HG03135 (cell line): ENCODE data around the gene D2HGDH.
"Not testable (repeated sequence)": the region's sequence is repeated elsewhere in the genome, so short reads cannot be mapped to it uniquely, and the experiment has no call there.

Source experiments
- ATAC-seq: cut with Tn5 transposase; IDR thresholded peaks from one replicate; pipeline ENCODE4 v1.9.1; 2021; ENCODE audit warnings: mild to moderate bottlenecking, moderate library complexity; ENCODE audit not compliant: unreplicated experiment

Gene D2HGDH

DNA sequence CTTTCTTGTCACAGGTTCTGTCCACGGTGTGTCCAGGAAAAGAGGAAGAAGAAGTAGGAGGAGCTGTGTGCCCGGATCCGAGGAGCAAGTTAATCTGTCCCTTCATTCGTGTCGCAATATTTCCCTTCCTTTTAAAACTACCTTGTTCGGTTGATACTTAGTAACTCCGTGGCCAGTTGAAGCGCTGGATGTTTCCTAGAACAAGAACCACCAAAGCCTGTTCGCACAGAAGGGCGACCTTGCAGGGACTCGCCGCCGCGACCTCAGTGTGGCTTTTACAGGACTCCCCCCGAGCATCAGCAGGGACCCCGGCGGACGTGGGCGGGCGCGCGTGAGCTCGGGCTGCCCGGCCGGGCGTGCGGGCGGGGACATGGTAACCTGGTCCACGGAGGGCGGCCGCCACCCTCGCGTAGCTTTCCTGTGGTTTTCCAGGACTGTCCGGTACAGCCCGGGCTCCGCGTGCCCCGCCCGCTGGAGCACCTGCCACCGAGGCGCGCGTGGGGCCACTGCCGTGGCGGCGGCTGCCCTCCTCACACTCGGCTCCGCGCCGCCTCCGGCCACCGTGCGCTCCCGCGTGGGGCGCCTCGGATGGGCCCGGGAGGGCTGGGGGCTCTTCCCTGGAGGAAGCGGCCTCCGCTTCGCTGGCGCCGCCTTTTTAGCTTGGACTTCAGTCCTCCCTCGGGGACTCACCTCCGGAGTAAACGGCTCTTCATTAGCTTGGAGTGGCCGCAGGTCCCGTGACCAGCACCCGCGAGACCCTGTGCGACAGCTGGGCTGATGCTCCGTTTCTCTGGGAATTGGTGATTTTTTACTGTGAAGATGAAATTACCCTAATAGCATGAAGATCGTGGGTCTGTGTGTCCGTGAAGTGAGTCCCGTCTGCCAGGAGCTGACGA is 9.2 kb upstream of the D2HGDH start:
- ATAC-seq, result no peak

DNA sequence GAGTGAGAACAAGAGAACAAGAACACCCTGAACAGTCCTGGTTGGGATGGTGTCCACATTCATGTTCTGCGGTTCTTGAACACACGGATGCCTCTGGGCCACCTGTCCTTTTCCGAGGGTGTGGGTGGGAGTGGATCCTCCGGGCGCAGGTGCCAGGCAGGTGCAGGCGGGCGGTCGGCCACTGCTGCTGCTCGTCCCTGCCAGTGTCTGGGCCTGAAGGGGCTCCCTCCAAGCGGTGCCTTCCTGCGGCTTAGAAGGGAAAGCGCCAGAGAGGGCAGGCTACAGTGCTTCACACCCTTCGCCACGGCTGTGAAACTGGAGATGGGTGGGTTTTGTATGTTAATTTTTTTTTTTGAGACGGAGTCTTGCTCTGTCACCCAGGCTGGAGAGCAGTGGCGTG is 8.0 kb upstream of the D2HGDH start:
- no peak for ATAC-seq

DNA sequence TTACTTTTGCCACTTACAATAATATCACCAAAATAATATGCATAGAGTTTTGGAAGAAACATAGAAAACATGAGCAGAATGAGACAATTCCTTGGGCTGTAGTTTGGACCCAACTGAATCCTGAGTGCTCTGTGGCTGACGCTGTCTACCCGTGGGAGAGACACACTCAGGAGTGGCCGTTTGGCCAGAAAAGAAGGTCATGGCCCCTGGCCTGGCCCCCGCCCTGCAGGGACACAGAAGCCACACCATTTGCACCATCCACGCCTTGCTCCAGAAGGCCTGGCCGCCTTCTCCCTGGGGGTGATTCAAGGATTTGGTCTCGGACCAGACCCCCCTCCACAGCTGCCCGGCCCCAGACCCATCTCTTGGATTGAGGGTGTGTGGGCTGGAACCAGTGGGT is 6.4 kb upstream of the D2HGDH start:
- no peak for ATAC-seq

- no peak for ATAC-seq
Observed at GRCh38 chr2:241728627-241729026, 5.8 kb upstream of the D2HGDH start.

GRCh38 chr2:241729868-241730267 is 4.6 kb upstream of the D2HGDH start:
- no peak for ATAC-seq

GRCh38 chr2:241730671-241731293 is 3.6 kb upstream of the D2HGDH start:
- no peak for ATAC-seq

DNA sequence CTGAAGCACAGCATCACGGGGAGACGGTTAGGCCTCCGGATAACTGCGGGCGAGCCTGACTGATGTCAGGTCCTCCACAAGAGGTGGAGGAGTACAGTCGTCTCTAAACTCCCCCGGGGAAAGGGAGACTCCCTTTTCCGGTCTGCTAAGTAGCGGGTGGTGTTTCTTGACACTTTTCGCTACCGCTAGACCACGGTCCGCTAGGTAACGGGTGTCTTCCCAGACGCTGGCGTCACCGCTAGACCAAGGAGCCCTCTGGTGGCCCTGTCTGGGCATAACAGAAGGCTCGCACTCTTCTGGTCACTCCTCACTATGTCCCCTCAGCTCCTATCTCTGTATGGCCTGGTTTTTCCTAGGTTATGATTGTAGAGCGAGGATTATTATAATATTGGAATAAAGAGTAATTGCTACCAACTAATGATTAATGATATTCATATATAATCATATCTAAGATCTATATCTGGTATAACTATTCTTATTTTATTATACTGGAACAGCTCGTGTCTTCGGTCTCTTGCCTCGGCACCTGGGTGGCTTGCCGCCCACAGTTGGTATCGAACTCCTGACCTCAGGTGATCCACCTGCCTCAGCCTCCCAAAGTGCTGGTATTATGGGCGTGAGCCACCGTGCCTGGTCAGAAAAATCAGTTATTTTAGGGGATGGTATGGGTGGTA is 1.8 kb upstream of the D2HGDH start:
- ATAC-seq, result not testable (repeated sequence)

DNA sequence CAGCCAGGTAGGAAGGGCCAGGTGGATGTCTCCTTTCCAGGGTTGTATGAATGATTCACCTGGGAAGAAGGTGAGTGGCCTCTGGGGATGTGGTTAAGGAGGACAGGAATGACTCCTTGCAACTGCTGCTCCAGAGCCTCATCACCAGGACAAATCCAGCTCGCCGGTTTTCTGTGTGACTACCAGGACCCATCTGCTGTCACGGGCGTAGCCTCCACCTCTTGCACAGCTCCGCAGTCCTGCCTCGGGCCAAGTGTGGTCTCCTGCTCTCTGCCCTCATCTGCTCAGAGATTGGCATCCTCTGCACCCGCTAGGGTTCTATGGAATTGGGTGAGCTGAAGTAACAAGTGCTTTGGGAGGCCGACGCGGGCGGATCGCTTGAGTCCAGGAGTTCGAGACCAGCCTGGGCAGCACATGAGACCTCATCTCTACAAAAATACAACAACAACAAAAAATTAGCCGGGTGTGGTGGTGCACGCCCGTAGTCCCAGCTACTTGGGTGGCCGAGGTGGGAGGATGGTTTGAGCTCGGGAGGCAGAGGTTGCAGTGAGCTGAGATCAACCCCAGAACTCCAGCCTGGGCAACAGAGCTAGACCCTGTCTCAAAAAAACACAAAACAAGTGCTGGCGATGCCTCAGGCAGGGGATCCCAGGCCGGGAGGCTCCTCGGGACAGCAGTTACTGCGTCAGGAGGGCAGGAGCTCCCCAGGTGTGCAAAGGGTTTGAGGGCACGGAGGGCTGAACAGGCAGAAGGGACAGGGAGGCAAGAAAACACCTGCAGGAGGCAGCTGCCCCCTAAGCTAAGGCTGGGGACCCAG is 831 bp upstream of the D2HGDH start:
- no peak for ATAC-seq

DNA sequence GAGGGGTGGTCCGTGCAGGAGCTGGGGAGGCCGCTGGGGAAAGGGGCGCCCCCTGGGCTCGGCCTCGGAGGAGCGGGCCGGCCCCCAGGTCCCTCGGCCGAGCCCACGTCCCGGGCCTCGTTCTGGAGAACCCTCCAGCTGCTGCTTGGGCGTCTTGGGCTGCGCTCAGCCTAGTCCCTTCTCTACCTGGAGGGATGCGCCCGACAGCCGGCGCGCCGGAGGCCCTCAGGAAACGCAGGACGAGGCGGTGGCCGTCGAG is 293 bp upstream of the D2HGDH start:
- no peak for ATAC-seq

DNA sequence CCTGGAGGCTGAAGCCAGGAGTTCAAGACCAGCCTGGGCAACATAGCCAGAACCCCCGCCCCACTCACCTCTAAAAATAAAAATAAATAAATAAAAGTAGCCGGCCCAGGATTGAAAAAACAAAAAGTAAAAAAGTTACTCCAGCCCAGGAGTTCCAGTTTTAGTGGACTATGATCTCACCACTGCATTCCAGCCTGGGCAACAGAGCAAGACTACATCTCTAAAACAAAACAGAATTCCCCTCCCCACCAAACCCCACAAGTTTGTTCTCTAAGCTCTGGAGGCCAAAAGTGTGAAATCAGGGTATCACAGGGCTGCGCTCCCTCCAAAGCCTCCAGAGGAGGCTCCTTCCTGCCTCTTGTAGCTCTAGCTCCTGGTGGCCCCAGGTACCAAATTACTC is 1.7 kb downstream of the D2HGDH start:
- no peak for ATAC-seq

GRCh38 chr2:241738040-241738686 is 3.7 kb downstream of the D2HGDH start:
- no peak for ATAC-seq

- no peak for ATAC-seq
Observed at GRCh38 chr2:241739177-241739576, 4.7 kb downstream of the D2HGDH start.

DNA sequence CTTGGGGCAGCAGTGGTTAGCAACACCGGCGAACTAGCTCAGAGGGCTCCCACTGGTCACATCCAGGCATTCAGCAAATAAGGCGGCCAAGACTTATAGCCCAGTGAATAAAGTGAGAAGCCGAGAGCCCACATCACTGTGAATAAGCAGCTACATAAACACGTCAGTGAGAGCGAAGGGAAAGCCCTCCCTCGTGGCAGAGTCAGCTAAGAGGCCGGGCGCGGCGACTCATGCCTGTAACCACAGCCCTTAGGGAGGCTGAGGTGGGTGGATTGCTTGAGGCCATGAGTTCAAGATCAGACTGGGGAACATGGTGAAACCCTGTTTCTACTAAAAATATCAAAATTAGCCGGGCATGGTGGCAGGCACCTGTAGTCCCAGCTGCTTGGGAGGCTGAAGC is 5.2 kb downstream of the D2HGDH start:
- ATAC-seq, result no peak

DNA sequence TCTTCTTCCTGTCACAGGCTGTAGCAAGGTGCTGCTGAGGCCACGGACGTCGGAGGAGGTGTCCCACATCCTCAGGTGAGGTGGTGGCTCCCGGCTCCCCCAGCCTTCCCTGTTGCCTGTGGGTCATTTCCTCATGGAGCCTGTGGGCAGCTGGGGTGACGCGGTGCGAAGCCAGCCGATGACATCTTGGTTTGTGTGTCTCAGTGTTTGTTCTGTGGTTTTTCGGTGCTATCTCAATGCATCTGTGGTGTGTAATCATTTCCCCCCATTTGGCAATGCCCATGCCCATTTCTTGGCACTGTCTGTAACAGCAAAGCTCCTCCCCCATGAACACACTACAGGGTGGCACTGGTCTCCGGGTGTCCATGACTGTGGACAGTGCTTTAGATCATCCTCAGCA is 6.6 kb downstream of the D2HGDH start:
- ATAC-seq, result no peak

DNA sequence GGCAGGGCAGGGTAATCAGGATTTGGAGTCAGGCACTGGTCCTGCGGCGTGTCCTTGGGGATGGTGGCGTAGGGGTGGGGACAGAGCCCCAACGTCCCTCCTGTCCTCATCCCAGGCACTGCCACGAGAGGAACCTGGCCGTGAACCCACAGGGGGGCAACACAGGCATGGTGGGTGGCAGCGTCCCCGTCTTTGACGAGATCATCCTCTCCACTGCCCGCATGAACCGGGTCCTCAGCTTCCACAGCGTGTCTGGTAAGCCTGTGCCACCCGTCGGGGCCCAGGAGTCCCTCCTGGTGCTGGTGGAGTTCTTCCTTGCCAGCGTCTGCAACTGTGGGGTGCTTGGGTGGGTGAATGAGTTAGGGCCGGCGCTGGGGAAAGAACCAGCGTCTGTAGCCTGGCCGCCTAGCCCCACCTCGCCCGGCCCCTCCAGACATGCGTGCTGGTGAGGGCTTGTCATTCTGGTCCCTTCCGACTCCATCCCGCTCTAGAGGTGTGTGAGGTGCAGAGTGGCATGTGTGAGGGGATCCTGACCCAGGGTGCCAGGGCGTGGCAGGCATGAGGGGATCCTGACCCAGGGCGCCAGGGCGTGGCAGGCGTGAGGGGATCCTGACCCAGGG is 8.0 kb downstream of the D2HGDH start:
- ATAC-seq, result no peak

GRCh38 chr2:241743008-241743407 is 8.6 kb downstream of the D2HGDH start:
- not testable (repeated sequence) for ATAC-seq

GRCh38 chr2:241743620-241744019 is 9.2 kb downstream of the D2HGDH start:
- no peak for ATAC-seq

DNA sequence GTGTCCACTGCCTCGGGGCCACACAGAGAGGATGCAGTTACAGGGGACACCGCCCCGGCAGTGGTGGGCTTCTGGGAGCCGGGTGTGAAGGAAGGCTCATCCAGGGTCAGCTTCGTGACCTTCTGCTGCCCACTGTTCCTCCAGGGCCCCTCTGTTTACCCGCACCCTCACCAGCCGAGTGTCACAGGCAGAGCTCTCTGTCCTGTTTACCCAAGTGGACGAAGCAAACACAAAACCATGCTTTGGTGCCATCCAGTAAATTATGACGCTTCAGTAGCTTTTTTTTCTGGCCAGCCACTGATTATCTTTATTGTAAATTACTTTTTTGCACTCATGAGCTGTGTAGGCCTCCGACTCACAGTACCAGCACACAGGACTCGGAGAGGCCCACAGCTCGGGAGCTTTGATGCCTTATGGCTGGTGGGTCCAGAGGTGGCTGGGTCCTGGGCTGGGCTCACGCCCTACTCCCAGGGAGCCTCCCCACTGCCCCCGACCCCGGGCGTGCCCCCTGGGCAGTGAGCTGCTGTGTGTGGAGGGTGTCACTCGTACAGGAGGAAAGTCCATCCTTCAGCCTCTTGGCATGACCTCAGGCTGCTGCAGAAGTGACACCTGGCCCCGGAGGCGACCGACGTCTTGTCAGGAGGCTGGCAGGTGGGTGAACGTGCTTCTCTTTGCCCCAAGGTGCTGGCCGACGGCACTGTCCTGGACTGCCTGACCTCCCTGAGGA is 9.8 kb downstream of the D2HGDH start:
- ATAC-seq, result no peak

- ATAC-seq, result no peak
Observed at GRCh38 chr2:241745276-241745675, 10.8 kb downstream of the D2HGDH start.

DNA sequence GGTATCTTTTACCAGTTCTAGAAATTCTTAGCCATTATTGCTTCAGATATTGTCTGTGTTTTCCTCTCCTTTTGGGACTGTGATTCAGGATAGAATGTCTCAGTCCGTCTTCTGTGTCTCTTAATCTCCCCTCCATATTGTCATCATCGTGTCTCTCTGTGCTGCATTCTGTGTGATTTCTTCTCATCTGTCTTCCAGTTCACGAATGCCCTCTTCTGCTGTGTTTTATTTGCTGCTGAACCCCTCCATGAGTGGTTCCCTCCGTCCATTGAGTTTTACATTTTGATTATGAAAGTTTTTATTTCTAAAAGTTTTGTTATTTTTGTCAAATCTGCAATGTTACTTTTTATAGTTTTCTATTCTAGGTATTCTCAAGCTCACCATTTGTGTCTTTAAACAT is 11.7 kb downstream of the D2HGDH start:
- ATAC-seq, result no peak
